Measurements from ENCODE around the gene DDR2.

DNA sequence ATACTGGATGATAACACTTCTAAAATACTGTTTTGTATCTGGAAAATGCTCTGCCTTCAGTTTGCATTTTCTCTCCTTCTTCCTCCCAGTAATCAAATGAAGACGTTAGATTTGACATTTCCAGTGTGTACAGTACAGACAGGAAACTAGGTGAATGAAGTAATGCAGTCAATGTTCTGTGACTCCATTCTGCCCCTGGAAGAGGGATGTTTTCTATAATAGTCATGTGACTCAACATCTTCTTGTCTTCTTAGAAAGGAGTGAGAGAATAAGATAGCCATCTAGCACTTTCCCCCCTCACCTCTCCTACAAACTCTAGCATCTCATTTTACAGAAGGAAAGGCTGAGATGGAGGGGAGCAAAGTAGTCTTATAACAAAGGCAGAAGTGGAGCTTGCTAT, 77.6 kb downstream of the DDR2 start:
- TF ChIP-seq CSDC2 (CRISPR knock-in tag; IDR thresholded peaks at IDR 0.05) (no peak), BACH2 (CRISPR knock-in tag; IDR thresholded peaks at IDR 0.05; ENCODE audit: borderline replicate concordance) (no peak), ARNTL (CRISPR knock-in tag; IDR thresholded peaks at IDR 0.05; ENCODE audit: borderline replicate concordance, low read depth) (no peak), TOX (CRISPR knock-in tag; IDR thresholded peaks at IDR 0.05; ENCODE audit: borderline replicate concordance) (no peak), ZNF8 (CRISPR knock-in tag; IDR thresholded peaks at IDR 0.05) (no peak), ZFP30 (CRISPR knock-in tag; IDR thresholded peaks at IDR 0.05) (no peak), ZFP3 (CRISPR knock-in tag; IDR thresholded peaks at IDR 0.05) (no peak), RARB (CRISPR knock-in tag; IDR thresholded peaks at IDR 0.05) (no peak), TCF4 (CRISPR knock-in tag; IDR thresholded peaks at IDR 0.05; ENCODE audit: borderline replicate concordance) (no peak), ISL1 (CRISPR knock-in tag; IDR thresholded peaks at IDR 0.05) (no peak), POU6F1 (CRISPR knock-in tag; IDR thresholded peaks at IDR 0.05; ENCODE audit: borderline replicate concordance, low read depth) (no peak)
- TF ChIP-seq, protein P1, sequence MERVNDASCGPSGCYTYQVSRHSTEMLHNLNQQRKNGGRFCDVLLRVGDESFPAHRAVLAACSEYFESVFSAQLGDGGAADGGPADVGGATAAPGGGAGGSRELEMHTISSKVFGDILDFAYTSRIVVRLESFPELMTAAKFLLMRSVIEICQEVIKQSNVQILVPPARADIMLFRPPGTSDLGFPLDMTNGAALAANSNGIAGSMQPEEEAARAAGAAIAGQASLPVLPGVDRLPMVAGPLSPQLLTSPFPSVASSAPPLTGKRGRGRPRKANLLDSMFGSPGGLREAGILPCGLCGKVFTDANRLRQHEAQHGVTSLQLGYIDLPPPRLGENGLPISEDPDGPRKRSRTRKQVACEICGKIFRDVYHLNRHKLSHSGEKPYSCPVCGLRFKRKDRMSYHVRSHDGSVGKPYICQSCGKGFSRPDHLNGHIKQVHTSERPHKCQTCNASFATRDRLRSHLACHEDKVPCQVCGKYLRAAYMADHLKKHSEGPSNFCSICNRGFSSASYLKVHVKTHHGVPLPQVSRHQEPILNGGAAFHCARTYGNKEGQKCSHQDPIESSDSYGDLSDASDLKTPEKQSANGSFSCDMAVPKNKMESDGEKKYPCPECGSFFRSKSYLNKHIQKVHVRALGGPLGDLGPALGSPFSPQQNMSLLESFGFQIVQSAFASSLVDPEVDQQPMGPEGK (CRISPR knock-in tag; IDR thresholded peaks at IDR 0.05; ENCODE audit: borderline replicate concordance): no peak
- TF ChIP-seq, protein P2, sequence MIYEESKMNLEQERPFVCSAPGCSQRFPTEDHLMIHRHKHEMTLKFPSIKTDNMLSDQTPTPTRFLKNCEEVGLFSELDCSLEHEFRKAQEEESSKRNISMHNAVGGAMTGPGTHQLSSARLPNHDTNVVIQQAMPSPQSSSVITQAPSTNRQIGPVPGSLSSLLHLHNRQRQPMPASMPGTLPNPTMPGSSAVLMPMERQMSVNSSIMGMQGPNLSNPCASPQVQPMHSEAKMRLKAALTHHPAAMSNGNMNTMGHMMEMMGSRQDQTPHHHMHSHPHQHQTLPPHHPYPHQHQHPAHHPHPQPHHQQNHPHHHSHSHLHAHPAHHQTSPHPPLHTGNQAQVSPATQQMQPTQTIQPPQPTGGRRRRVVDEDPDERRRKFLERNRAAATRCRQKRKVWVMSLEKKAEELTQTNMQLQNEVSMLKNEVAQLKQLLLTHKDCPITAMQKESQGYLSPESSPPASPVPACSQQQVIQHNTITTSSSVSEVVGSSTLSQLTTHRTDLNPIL (CRISPR knock-in tag; IDR thresholded peaks at IDR 0.05; ENCODE audit: low read depth): no peak

All from SK-N-SH treated with all-trans-retinoic acid at 6 μM for 48 hours (cell line).